DND-41 (cell line): Measurements from ENCODE around the gene TBPL2.

ENCODE experiments used
- ATAC-seq: fragments of 200-7000 bp; cut with Tn5 transposase; 3 replicates; pipeline ENCODE4 v1.9.1; 2021; ENCODE audit warnings: low read depth; ENCODE audit not compliant: insufficient read depth
- DNase-seq: peaks from one replicate; pipeline ENCODE4 v3.0.0-alpha.2; 2020
- H2AFZ ChIP-seq: 2 replicates; pipeline ENCODE4 v1.6.0; 2012; ENCODE audit warnings: low read depth, low read length
- H3K27ac ChIP-seq: 2 replicates; pipeline ENCODE4 v1.5.1; 2012; ENCODE audit warnings: low read length, inconsistent platforms
- H3K27me3 ChIP-seq: fragments of 200-600 bp; sonication (generic); 2 replicates; pipeline ENCODE4 v1.6.0; 2012; ENCODE audit warnings: low read length, mild to moderate bottlenecking, inconsistent platforms; ENCODE audit not compliant: insufficient read depth, poor library complexity
- H3K36me3 ChIP-seq: 2 replicates; pipeline ENCODE4 v1.5.1; 2012; ENCODE audit warnings: low read length, inconsistent platforms; ENCODE audit not compliant: insufficient read depth
- H3K4me1 ChIP-seq: 2 replicates; pipeline ENCODE4 v1.5.1; 2012; ENCODE audit warnings: mild to moderate bottlenecking, low read length; ENCODE audit not compliant: insufficient read depth
- H3K4me2 ChIP-seq: 2 replicates; pipeline ENCODE4 v1.6.0; 2012; ENCODE audit warnings: mild to moderate bottlenecking, moderate library complexity, low read length, inconsistent platforms; ENCODE audit not compliant: insufficient read depth
- H3K4me3 ChIP-seq, 2 experiments: fragments of 200-600 bp in 1 of 2; shearing (Covaris generic) in 1 of 2; 2 replicates each; pipeline ENCODE4 v1.5.1; 2012 to 2016; ENCODE audit warnings: inconsistent platforms in 2 of 2, low read length in 2 of 2, mild to moderate bottlenecking in 2 of 2, low read depth in 1 of 2, moderate library complexity in 1 of 2
- H3K79me2 ChIP-seq: 2 replicates; pipeline ENCODE4 v1.6.0; 2012; ENCODE audit warnings: low read length, inconsistent platforms; ENCODE audit not compliant: insufficient read depth
- H3K9ac ChIP-seq: 2 replicates; pipeline ENCODE4 v1.6.0; 2012; ENCODE audit warnings: low read depth, mild to moderate bottlenecking, inconsistent platforms, low read length, moderate library complexity
- H3K9me3 ChIP-seq: 2 replicates; pipeline ENCODE4 v1.5.1; 2012; ENCODE audit warnings: low read length, moderate library complexity, mild to moderate bottlenecking, inconsistent platforms; ENCODE audit not compliant: insufficient read depth, severe bottlenecking
- H4K20me1 ChIP-seq: 2 replicates; pipeline ENCODE4 v1.6.0; 2012; ENCODE audit warnings: low read length; ENCODE audit not compliant: insufficient read depth
- CTCF ChIP-seq: IDR thresholded peaks from 2 replicates; pipeline ENCODE4 v1.5.1; 2012; ENCODE audit warnings: borderline replicate concordance, low read length, moderate library complexity, mild to moderate bottlenecking; ENCODE audit not compliant: poor library complexity, severe bottlenecking; ENCODE audit errors: extremely low read depth
- EZH2 ChIP-seq: IDR thresholded peaks from 3 replicates; pipeline ENCODE4 v1.6.1; 2012; ENCODE audit warnings: borderline replicate concordance, low read depth, mild to moderate bottlenecking, moderate library complexity, low read length, inconsistent platforms; ENCODE audit not compliant: severe bottlenecking

TBPL2 gene

DNA sequence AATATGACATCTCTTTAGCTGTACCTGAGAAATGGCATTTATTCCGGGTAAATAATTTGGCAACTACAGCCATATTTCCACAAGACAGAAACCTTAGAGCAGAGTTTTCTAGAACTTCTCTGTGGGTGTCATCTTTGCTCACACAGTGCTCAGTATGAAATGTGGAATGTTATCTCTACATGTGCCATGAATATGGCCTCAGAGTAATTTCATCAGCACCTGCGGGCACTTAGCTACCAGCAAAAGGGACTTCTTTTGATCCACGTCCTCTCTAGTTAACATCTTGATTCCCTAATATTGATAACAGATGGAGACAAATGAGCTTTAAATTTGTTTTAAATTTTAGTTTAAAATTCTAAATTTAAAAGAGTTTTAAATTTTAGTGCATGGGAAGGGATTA lies 25.9 kb downstream of the TBPL2 start:
- Histone ChIP-seq H3K36me3 (no peaks in the 10 kb centered on the region; the same call in 1 of the 2 replicates), H3K9ac (no peak overlapping the region), H3K9me3 (no peaks in the 10 kb centered on the region), H4K20me1 (no peaks in the 10 kb centered on the region), H3K27ac (no peak overlapping the region), H2AFZ (no peak overlapping the region), H3K4me2 (no peak overlapping the region), H3K4me1 (peaks cover 23% of the 10 kb centered on the region), H3K79me2 (peaks cover 21% of the 10 kb centered on the region), H3K4me3 (no peak overlapping the region), H3K27me3 (peaks cover 2% of the 10 kb centered on the region)
- ATAC-seq (no peak), DNase-seq (no peak)
- TF ChIP-seq EZH2: no peak
- TF ChIP-seq CTCF: no peak

GRCh38 chr14:55412676-55413075 lies 27.7 kb downstream of the TBPL2 start:
- peak overlapping the region; percentile 97 for H2AFZ ChIP-seq
- ATAC-seq: no peak
- peaks cover 2% of the 10 kb centered on the region for H3K27me3 ChIP-seq
- H3K4me2 ChIP-seq: no peak overlapping the region
- no peak overlapping the region for H3K27ac ChIP-seq
- no peaks in the 10 kb centered on the region for H3K9me3 ChIP-seq
- peaks cover 39% of the 10 kb centered on the region for H3K79me2 ChIP-seq
- no peak overlapping the region for H3K4me3 ChIP-seq
- H4K20me1 ChIP-seq: no peaks in the 10 kb centered on the region
- DNase-seq: no peak
- H3K9ac ChIP-seq: no peak overlapping the region; the same call in 1 of the 2 replicates
- H3K4me1 ChIP-seq: peaks cover 31% of the 10 kb centered on the region
- TF ChIP-seq EZH2: no peak
- no peak for TF ChIP-seq CTCF
- no peaks in the 10 kb centered on the region; the same call in 1 of the 2 replicates for H3K36me3 ChIP-seq

- TF ChIP-seq CTCF (no peak), EZH2 (no peak)
- H3K4me2 ChIP-seq: peak within 1 kb of the TSS; percentile 86
- no peaks in the 10 kb centered on the region; the same call in 1 of the 2 replicates for H3K36me3 ChIP-seq
- peaks cover 42% of the 10 kb centered on the region for H3K79me2 ChIP-seq
- ATAC-seq (peak; percentile 99), DNase-seq (peak; percentile 89)
- H4K20me1 ChIP-seq: no peaks in the 10 kb centered on the region
- peaks cover 31% of the 10 kb centered on the region for H3K4me1 ChIP-seq
- H3K27me3 ChIP-seq: peaks cover 1% of the 10 kb centered on the region
- peak within 1 kb of the TSS; percentile 79 for H3K9ac ChIP-seq
- H2AFZ ChIP-seq: peak within 1 kb of the TSS; percentile 97
- peak within 1 kb of the TSS; percentile 86 to 95 for H3K4me3 ChIP-seq
- H3K27ac ChIP-seq: peak within 1 kb of the TSS; percentile 74
- H3K9me3 ChIP-seq: no peaks in the 10 kb centered on the region
Observed at GRCh38 chr14:55411426-55412389, 28.7 kb downstream of the TBPL2 start, which contains the start of gene ATG14. TSS of gene ATG14 (minus strand) at chr14:55411830. CDS start at chr14:55411822, 8 bp downstream.
